B cell (primary cell): Measurements from ENCODE around the gene KIAA0319L. TPM values are rescaled to one million over a fixed set of nuclear protein-coding genes. Genes with fewer than 3 reads are reported as not detected.
A peak's percentile ranks its signal among the peaks of the same experiment; 100 is the strongest.

Experiments
- ATAC-seq: fragments of 200-7000 bp; cut with Tn5 transposase; one replicate; pipeline ENCODE4 v1.10.0; 2021; ENCODE audit warnings: low read depth, mild to moderate bottlenecking, moderate number of reproducible peaks, moderate library complexity
- CTCF ChIA-PET: fragments of 350-600 bp; sonication (Branson Sonifier 250); formaldehyde crosslinking; loops from one replicate; lab custom pipeline; 2021; ENCODE audit warnings: antibody characterized with exemption, inconsistent platforms; lab: Charles Lee
- POLR2A ChIA-PET: fragments of 350-600 bp; sonication (Branson Sonifier 250); formaldehyde crosslinking; loops from one replicate; lab custom pipeline; 2021; ENCODE audit warnings: antibody characterized with exemption; lab: Charles Lee
- DNase-seq: peaks from one replicate; pipeline ENCODE4 v3.0.0; 2013
- H2AFZ ChIP-seq: 2 replicates; pipeline ENCODE4 v1.6.1; 2012; ENCODE audit warnings: mild to moderate bottlenecking, low read depth, low read length; ENCODE audit not compliant: insufficient read depth, poor library complexity, severe bottlenecking
- H3K27ac ChIP-seq, 2 donors: 1 replicate in 1 of 2; 2 replicates in 1 of 2; pipeline ENCODE4 v1.5.1; 2012 to 2013; ENCODE audit warnings: low read length in 2 of 2, mild to moderate bottlenecking in 2 of 2, moderate library complexity in 1 of 2
- H3K27me3 ChIP-seq, 4 experiments: fragments of 200-600 bp in 1 of 4; sonication (generic) in 1 of 4; replicated peaks in 1 of 4; 1 replicate in 2 of 4; 2 replicates in 2 of 4; pipeline versions ENCODE4 v1.6.1 to v1.7.0; 2013 to 2016; ENCODE audit warnings: low read length in 3 of 4, mild to moderate bottlenecking in 2 of 4, mixed read lengths in 1 of 4, moderate library complexity in 1 of 4; ENCODE audit not compliant: insufficient read depth in 4 of 4, control insufficient read depth in 3 of 4; ENCODE audit errors: control extremely low read depth in 1 of 4
- H3K36me3 ChIP-seq, 2 experiments: replicated peaks in 1 of 2; 1 replicate in 1 of 2; 2 replicates in 1 of 2; pipeline versions ENCODE4 v1.6.1 to v1.7.1; 2013; ENCODE audit warnings: low read length in 1 of 2; ENCODE audit not compliant: insufficient read depth in 2 of 2, control insufficient read depth in 1 of 2; ENCODE audit errors: control extremely low read depth in 1 of 2, extremely low read depth in 1 of 2
- H3K4me1 ChIP-seq, 2 donors: fragments of 200-600 bp in 1 of 2; sonication (generic) in 1 of 2; 1 replicate in 1 of 2; 2 replicates in 1 of 2; pipeline versions ENCODE4 v1.5.1 to v1.6.1; 2013 to 2017; ENCODE audit warnings: low read length in 2 of 2; ENCODE audit not compliant: control insufficient read depth in 2 of 2, insufficient read depth in 2 of 2
- H3K4me2 ChIP-seq: replicated peaks from 2 replicates; pipeline ENCODE3; 2012; ENCODE audit warnings: mild to moderate bottlenecking, low read depth, low read length; ENCODE audit not compliant: poor library complexity, severe bottlenecking
- H3K4me3 ChIP-seq, 5 experiments: fragments of 200-600 bp in 1 of 5; sonication (generic) in 1 of 5; 1 replicate in 3 of 5; 2 replicates in 2 of 5; pipeline versions ENCODE4 v1.5.1 to v1.7.0; 2011 to 2016; ENCODE audit warnings: low read length in 4 of 5, mild to moderate bottlenecking in 4 of 5, low read depth in 2 of 5, control low read depth in 1 of 5, moderate library complexity in 1 of 5; ENCODE audit not compliant: insufficient read depth in 1 of 5; ENCODE audit errors: control extremely low read depth in 1 of 5, extremely low read depth in 1 of 5
- H3K79me2 ChIP-seq: fragments of 200-600 bp; sonication (generic); one replicate; pipeline ENCODE4 v1.6.0; 2016; ENCODE audit warnings: low read length; ENCODE audit not compliant: control insufficient read depth, insufficient read depth
- H3K9ac ChIP-seq: fragments of 200-600 bp; sonication (generic); 2 replicates; pipeline ENCODE4 v1.6.1; 2017; ENCODE audit warnings: mild to moderate bottlenecking, low read length, moderate library complexity
- H3K9me3 ChIP-seq, 3 donors: one replicate each; pipeline versions ENCODE4 v1.6.1 to v1.7.1; 2013; ENCODE audit warnings: low read length in 2 of 3; ENCODE audit not compliant: control insufficient read depth in 2 of 3, insufficient read depth in 1 of 3; ENCODE audit errors: control extremely low read depth in 1 of 3
- H4K20me1 ChIP-seq: 2 replicates; pipeline ENCODE4 v1.6.0; 2012; ENCODE audit warnings: mild to moderate bottlenecking, low read length; ENCODE audit not compliant: insufficient read depth, control insufficient read depth, poor library complexity, severe bottlenecking
- H3K27ac Mint-ChIP-seq: one replicate; pipeline ENCODE4 v1.8.0; 2021; ENCODE audit warnings: mixed read lengths
- H3K27me3 Mint-ChIP-seq: one replicate; pipeline ENCODE4 v1.8.0; 2021; ENCODE audit warnings: mixed read lengths
- H3K4me1 Mint-ChIP-seq: one replicate; pipeline ENCODE4 v1.8.0; 2021; ENCODE audit warnings: mixed read lengths
- H3K4me3 Mint-ChIP-seq: one replicate; pipeline ENCODE4 v1.8.0; 2021; ENCODE audit warnings: mixed read lengths
- H3K9me3 Mint-ChIP-seq: one replicate; pipeline ENCODE4 v1.8.0; 2022; ENCODE audit warnings: mixed read lengths; ENCODE audit not compliant: insufficient read depth
- CTCF ChIP-seq: fragments of 200-600 bp; IDR thresholded peaks from one replicate; pipeline ENCODE4 v1.8.0; 2022; ENCODE audit warnings: antibody characterized with exemption, mild to moderate bottlenecking
- EZH2 ChIP-seq: IDR thresholded peaks from 2 replicates; pipeline ENCODE4 v1.6.1; 2012; ENCODE audit warnings: borderline replicate concordance, low read depth, mild to moderate bottlenecking, moderate library complexity, low read length; ENCODE audit not compliant: insufficient read depth, poor library complexity, severe bottlenecking
- WGBS: methylation state at CpG from one replicate; pipeline ENCODE4 v1.1.5; 2013; ENCODE audit warnings: missing lambda C conversion rate; ENCODE audit not compliant: insufficient coverage; 5-methylcytosine and 5-hydroxymethylcytosine counted together
- intact Hi-C: fragments of 100-400 bp; cut with micrococcal nuclease; formaldehyde crosslinking; loops from one replicate; pipeline ENCODE4 v1.10.0; 2022
- polyA plus RNA-seq: library from polyadenylated mRNA; depleted of rRNA; stranded (reverse); fragments of >200 nt; gene quantifications from 2 replicates; pipeline ENCODE4 v1.2.3, GENCODE V29; 2012
- total RNA-seq, 2 donors: library from RNA; stranded (reverse); fragments of 120-200 nt in 1 of 2; gene quantifications; 1 replicate in 1 of 2; 2 replicates in 1 of 2; pipeline versions ENCODE4 v1.2.3 to v1.2.4, GENCODE V29; 2013 to 2022

Gene KIAA0319L
- total and polyA plus RNA-seq, 2 donors (not counting 1 experiment from before 2014, with no cell fraction given), result 35.9 to 78.1 TPM

- H3K4me1 Mint-ChIP-seq, result peaks cover 34% of the 10 kb centered on the region
- POLR2A ChIA-PET, result interaction anchor here (0.6 kb wide), 1 partner anchor 669 kb away, joined by 3 read pairs; no protein-coding TSS in a partner anchor
- WGBS, result 43% methylated on average over 93 of the region's 95 CpGs
Observed at GRCh38 chr1:35573198-35574124, 16.3 kb upstream of the KIAA0319L start, which contains the start of gene TFAP2E. TFAP2E (plus strand) TSS chr1:35573314; CDS start chr1:35573578, 264 bp downstream.

More at GRCh38 chr1:35573198-35574124, 16.3 kb upstream of the KIAA0319L start, which contains the start of gene TFAP2E:
- Histone ChIP-seq H3K4me3 (peak within 1 kb of the TSS in 3 of 5 experiments; percentile 11 to 26 (median 19)), H3K27me3 (peaks cover 0 to 21% (median 6%) of the 10 kb centered on the region in 4 experiments), H3K79me2 (no peaks in the 10 kb centered on the region), H3K36me3 (no peaks in the 10 kb centered on the region), H3K4me2 (peak within 1 kb of the TSS; percentile 73), H3K27ac (no peak within 1 kb of the TSS), H4K20me1 (no peaks in the 10 kb centered on the region), H2AFZ (peak within 1 kb of the TSS; percentile 24), H3K9ac (peak within 1 kb of the TSS; percentile 40), H3K4me1 (peaks cover 21 to 35% of the 10 kb centered on the region in 2 donors), H3K9me3 (peaks cover 0 to 7% (median 0%) of the 10 kb centered on the region in 3 donors)
- TF ChIP-seq EZH2 (no peak), CTCF (no peak)
- intact Hi-C loops, result no loop called here
- peaks cover 26% of the 10 kb centered on the region for H3K27me3 Mint-ChIP-seq
- ATAC-seq, result no peak
- no peak within 1 kb of the TSS for H3K27ac Mint-ChIP-seq
- no peak for DNase-seq
- peak within 1 kb of the TSS; percentile 45 for H3K4me3 Mint-ChIP-seq
- no peaks in the 10 kb centered on the region for H3K9me3 Mint-ChIP-seq
- CTCF ChIA-PET, result interaction anchor here (0.9 to 10.5 kb wide), 5 partner anchors 9 to 203 kb away, joined by 3 to 111 read pairs (median 17); partner anchors contain the start of gene C1orf216
